IMR-90 (cell line): ENCODE results near the gene TNK1. TPM values are rescaled to one million over a fixed set of nuclear protein-coding genes. Genes with fewer than 3 reads are reported as not detected.

Experiments used
- ATAC-seq: fragments of 200-7000 bp; cut with Tn5 transposase; 2 replicates; pipeline ENCODE4 v1.9.1; 2020; ENCODE audit warnings: low read depth, mild to moderate bottlenecking, moderate library complexity
- BruUV-seq: library from RNA; stranded (reverse); fragments of 400-500 nt; replicated peaks from 2 replicates; lab custom pipeline; 2021; lab: Mats Ljungman, UMichigan
- CTCF ChIA-PET: fragments of 300-600 bp; formaldehyde crosslinking; extraction: SDS; loops from one replicate; lab custom pipeline; 2021; ENCODE audit warnings: antibody characterized with exemption; lab: Yijun Ruan, JAX
- POLR2A ChIA-PET: fragments of 300-600 bp; sonication (Branson Sonifier 250); formaldehyde crosslinking; loops from one replicate; lab custom pipeline; 2022; ENCODE audit warnings: antibody characterized with exemption; ENCODE audit not compliant: unreplicated experiment; lab: Charles Lee
- DNase-seq: peaks from one replicate; pipeline ENCODE4 v3.0.0; 2013
- H2AFZ ChIP-seq: replicated peaks from 2 replicates; pipeline ENCODE3; 2013; ENCODE audit warnings: low read length, mild to moderate bottlenecking; ENCODE audit not compliant: poor library complexity
- H2AK5ac ChIP-seq: 2 replicates; pipeline ENCODE4 v1.6.1; 2013; ENCODE audit warnings: low read depth, low read length, inconsistent platforms
- H2AK9ac ChIP-seq: replicated peaks from 2 replicates; pipeline ENCODE3; 2013; ENCODE audit warnings: mild to moderate bottlenecking, low read depth, low read length, moderate library complexity; ENCODE audit not compliant: poor library complexity
- H2BK120ac ChIP-seq: 2 replicates; pipeline ENCODE4 v1.6.1; 2013; ENCODE audit warnings: low read depth, low read length, inconsistent platforms
- H2BK15ac ChIP-seq: 3 replicates; pipeline ENCODE4 v1.6.1; 2013; ENCODE audit warnings: low read depth, low read length, inconsistent platforms
- H2BK20ac ChIP-seq: 2 replicates; pipeline ENCODE4 v1.6.1; 2013; ENCODE audit warnings: low read depth, mild to moderate bottlenecking, inconsistent platforms, low read length, moderate library complexity
- H2BK5ac ChIP-seq: 2 replicates; pipeline ENCODE4 v1.6.1; 2013; ENCODE audit warnings: mild to moderate bottlenecking, low read depth, low read length, inconsistent platforms; ENCODE audit not compliant: poor library complexity, severe bottlenecking
- H3K14ac ChIP-seq: replicated peaks from 2 replicates; pipeline ENCODE4 v1.6.1; 2013; ENCODE audit warnings: low read depth, low read length, inconsistent platforms
- H3K18ac ChIP-seq: 2 replicates; pipeline ENCODE4 v1.6.1; 2013; ENCODE audit warnings: low read depth, low read length, control low read depth
- H3K23ac ChIP-seq: 2 replicates; pipeline ENCODE4 v1.6.1; 2013; ENCODE audit warnings: low read depth, low read length, inconsistent platforms
- H3K27ac ChIP-seq: 2 replicates; pipeline ENCODE4 v1.5.1; 2013; ENCODE audit warnings: mild to moderate bottlenecking, control low read depth, low read length; ENCODE audit not compliant: insufficient read depth
- H3K27me3 ChIP-seq: 2 replicates; pipeline ENCODE4 v1.6.1; 2013; ENCODE audit warnings: low read length; ENCODE audit not compliant: control insufficient read depth, insufficient read depth
- H3K36me3 ChIP-seq: 2 replicates; pipeline ENCODE4 v1.6.1; 2013; ENCODE audit warnings: low read length, mixed read lengths; ENCODE audit not compliant: control insufficient read depth, insufficient read depth
- H3K4ac ChIP-seq: 2 replicates; pipeline ENCODE4 v1.6.1; 2013; ENCODE audit warnings: low read depth, low read length, inconsistent platforms
- H3K4me1 ChIP-seq: 2 replicates; pipeline ENCODE4 v1.6.1; 2013; ENCODE audit warnings: low read length, mixed read lengths; ENCODE audit not compliant: control insufficient read depth, insufficient read depth
- H3K4me2 ChIP-seq: 2 replicates; pipeline ENCODE4 v1.6.1; 2013; ENCODE audit warnings: low read depth, mild to moderate bottlenecking, control low read depth, low read length, moderate library complexity
- H3K4me3 ChIP-seq: 2 replicates; pipeline ENCODE4 v1.5.1; 2013; ENCODE audit warnings: low read depth, mild to moderate bottlenecking, control low read depth, low read length, moderate library complexity; ENCODE audit not compliant: insufficient read depth
- H3K56ac ChIP-seq: 2 replicates; pipeline ENCODE4 v1.6.1; 2013; ENCODE audit warnings: low read length, inconsistent platforms; ENCODE audit not compliant: insufficient read depth; ENCODE audit errors: extremely low read depth
- H3K79me1 ChIP-seq, 2 experiments: 2 replicates each; pipeline ENCODE4 v1.6.1; 2013; ENCODE audit warnings: low read length in 2 of 2, inconsistent platforms in 1 of 2, low read depth in 1 of 2
- H3K9ac ChIP-seq: 2 replicates; pipeline ENCODE4 v1.6.1; 2013; ENCODE audit warnings: low read depth, low read length, control low read depth
- H3K9me1 ChIP-seq: 2 replicates; pipeline ENCODE4 v1.6.1; 2013; ENCODE audit warnings: low read length, inconsistent platforms; ENCODE audit not compliant: insufficient read depth
- H3K9me3 ChIP-seq: 2 replicates; pipeline ENCODE4 v1.6.1; 2013; ENCODE audit warnings: low read length; ENCODE audit not compliant: control insufficient read depth, insufficient read depth
- H4K20me1 ChIP-seq: 2 replicates; pipeline ENCODE4 v1.6.1; 2013; ENCODE audit warnings: low read length, inconsistent platforms; ENCODE audit not compliant: insufficient read depth
- H4K5ac ChIP-seq: 2 replicates; pipeline ENCODE4 v1.6.1; 2013; ENCODE audit warnings: mild to moderate bottlenecking, low read depth, low read length, control low read depth
- H4K8ac ChIP-seq, 2 experiments: 2 replicates each; pipeline ENCODE4 v1.6.1; 2013; ENCODE audit warnings: low read depth in 2 of 2, low read length in 2 of 2, control low read depth in 1 of 2, inconsistent platforms in 1 of 2
- H4K91ac ChIP-seq: 2 replicates; pipeline ENCODE4 v1.6.1; 2013; ENCODE audit warnings: low read depth, low read length, inconsistent platforms; ENCODE audit not compliant: insufficient read depth
- BHLHE40 ChIP-seq: fragments of 150-350 bp; IDR thresholded peaks from 2 replicates; pipeline ENCODE4 v1.6.1; 2016; ENCODE audit warnings: mild to moderate bottlenecking, low read depth, low read length
- CHD1 ChIP-seq: IDR thresholded peaks from 2 replicates; pipeline ENCODE4 v1.6.1; 2012; ENCODE audit warnings: low read depth, low read length, improper control_type of control experiment
- POLR2A ChIP-seq: IDR thresholded peaks from 2 replicates; pipeline ENCODE4 v1.6.1; 2012; ENCODE audit warnings: mild to moderate bottlenecking, low read depth, low read length
- RCOR1 ChIP-seq: IDR thresholded peaks from 2 replicates; pipeline ENCODE4 v1.6.1; 2012; ENCODE audit warnings: mild to moderate bottlenecking, low read length, improper control_type of control experiment; ENCODE audit not compliant: insufficient replicate concordance
- WGBS, 2 experiments: methylation state at CpG; one replicate each; pipeline versions ENCODE4 v1.1.5 to v1.1.7; 2013; ENCODE audit warnings: missing lambda C conversion rate in 2 of 2; ENCODE audit not compliant: insufficient read length in 1 of 2; ENCODE audit errors: extremely low coverage in 2 of 2; 5-methylcytosine and 5-hydroxymethylcytosine counted together
- dilution Hi-C: fragments of 300-500 bp; cut with HindIII; formaldehyde crosslinking; loops from one replicate; pipeline ENCODE4 v1.14.3; 2018; ENCODE audit warnings: low sequenced_read_pairs; ENCODE audit not compliant: unreplicated experiment
- in situ Hi-C: fragments of 300-500 bp; cut with MboI; formaldehyde crosslinking; loops from 3 replicates; pipeline ENCODE4 v1.14.3; 2019; ENCODE audit warnings: low sequenced_read_pairs, inconsistent platforms, mixed read lengths
- intact Hi-C: fragments of 100-400 bp; cut with micrococcal nuclease; formaldehyde crosslinking; loops from 2 replicates; pipeline ENCODE4 v1.10.0; 2022
- polyA plus RNA-seq, 3 experiments: library from polyadenylated mRNA; depleted of rRNA; stranded (reverse); fragments of >200 nt; gene quantifications; 2 replicates each; pipeline ENCODE4 v1.2.3, GENCODE V29; 2012; ENCODE audit warnings: low replicate concordance in 1 of 3
- total RNA-seq: library from RNA; depleted of rRNA; stranded (reverse); fragments of >200 nt; gene quantifications from 2 replicates; pipeline ENCODE4 v1.2.3, GENCODE V29; 2012

The TNK1 gene
- total and polyA plus RNA-seq, 2 of the 4 experiments (the other 2 are of a cell fraction): 0.44 to 0.54 TPM

- TF ChIP-seq BHLHE40 (no peak), POLR2A (no peak)
These were observed 39.1 kb downstream of the TNK1 start, which contains the start of gene SPEM1 (continued) for GRCh38 chr17:7419819-7420610.

- no peak overlapping the region for H3K18ac ChIP-seq
- H3K27me3 ChIP-seq: 0 out of 2 replicates have a peak, but pooled peaks cover 2% of the 10 kb centered on the region
- dilution Hi-C loops: no loop called here
- no peak overlapping the region for H3K56ac ChIP-seq
- BruUV-seq: no TSS peak
- H3K4ac ChIP-seq: no peak overlapping the region
- CTCF ChIA-PET: no interaction called here
- no peak overlapping the region for H2AK9ac ChIP-seq
- H3K4me1 ChIP-seq: no peaks in the 10 kb centered on the region
- in situ Hi-C loops: no loop called here
- no peak overlapping the region for H2AK5ac ChIP-seq
- TF ChIP-seq CHD1 (no peak), RCOR1 (no peak), POLR2A (no peak)
- no peak overlapping the region for H3K9ac ChIP-seq
- H2AFZ ChIP-seq: no peak overlapping the region
- H3K36me3 ChIP-seq: peaks cover 10% of the 10 kb centered on the region; the same call in 1 of the 2 replicates
- H3K27ac ChIP-seq: no peak overlapping the region
- 0 out of 2 replicates have a peak, but pooled peaks cover 3% of the 10 kb centered on the region for H3K9me1 ChIP-seq
- no peak overlapping the region for H4K91ac ChIP-seq
- intact Hi-C loops: no loop called here
- ATAC-seq: no peak
- no peaks in the 10 kb centered on the region for H3K79me1 ChIP-seq
- no peak overlapping the region for H2BK20ac ChIP-seq
- POLR2A ChIA-PET: no interaction called here
- no peak for DNase-seq
- no peaks in the 10 kb centered on the region for H3K9me3 ChIP-seq
- H4K5ac ChIP-seq: no peak overlapping the region
- no peak overlapping the region for H2BK15ac ChIP-seq
- no peak overlapping the region for H4K8ac ChIP-seq
- H2BK5ac ChIP-seq: no peak overlapping the region
- H3K4me3 ChIP-seq: no peak overlapping the region
- no peak overlapping the region for H3K23ac ChIP-seq
- WGBS, 2 experiments: 93% methylated on average over 13 of the region's 16 CpGs; no CpG with 5 or more reads in 1 of the 2 experiments
- H3K4me2 ChIP-seq: no peak overlapping the region
- H3K14ac ChIP-seq: no peak overlapping the region
- H4K20me1 ChIP-seq: peaks cover 3% of the 10 kb centered on the region; the same call in 1 of the 2 replicates
- H2BK120ac ChIP-seq: no peak overlapping the region
These were observed 40.3 kb downstream of the TNK1 start for GRCh38 chr17:7421186-7421585.
